SK-N-SH treated with all-trans-retinoic acid at 6 μM for 48 hours (cell line): ENCODE measurements around the gene TMEM41A.
"Not testable (repeated sequence)": the region's sequence is repeated elsewhere in the genome, so short reads cannot be mapped to it uniquely, and the experiment has no call there.

Experiments
- ATAC-seq: fragments of 200-7000 bp; cut with Tn5 transposase; 3 replicates; pipeline ENCODE4 v1.9.1; 2020; ENCODE audit warnings: mild to moderate bottlenecking, moderate library complexity
- ARNTL ChIP-seq: fragments of 450-650 bp; formaldehyde crosslinking; IDR thresholded peaks from 2 replicates; pipeline ENCODE4 v1.5.0; 2020; ENCODE audit warnings: low read depth, mild to moderate bottlenecking, moderate library complexity, borderline replicate concordance
- BACH2 ChIP-seq: fragments of 250-450 bp; sonication (Bioruptor Pico); IDR thresholded peaks from 2 replicates; pipeline ENCODE4 v1.9.0; 2021; ENCODE audit warnings: mild to moderate bottlenecking, borderline replicate concordance
- CREB5 ChIP-seq: fragments of 250-450 bp; sonication (Bioruptor Pico); IDR thresholded peaks from 2 replicates; pipeline ENCODE4 v1.5.1; 2020; ENCODE audit warnings: low read depth, mild to moderate bottlenecking, moderate library complexity
- ESRRG ChIP-seq: fragments of 250-450 bp; sonication (Bioruptor Pico); IDR thresholded peaks from 2 replicates; pipeline ENCODE4 v1.6.1; 2021; ENCODE audit warnings: mild to moderate bottlenecking
- OSR1 ChIP-seq: fragments of 250-450 bp; sonication (Bioruptor Pico); IDR thresholded peaks from 2 replicates; pipeline ENCODE4 v1.8.0; 2022; ENCODE audit warnings: moderate library complexity, mild to moderate bottlenecking, inconsistent platforms
- RARB ChIP-seq: fragments of 250-450 bp; sonication (Bioruptor Pico); IDR thresholded peaks from 2 replicates; pipeline ENCODE4 v1.8.0; 2021; ENCODE audit warnings: mild to moderate bottlenecking, moderate library complexity
- SNAI2 ChIP-seq: fragments of 250-450 bp; sonication (Bioruptor Pico); IDR thresholded peaks from 2 replicates; pipeline ENCODE4 v1.5.0; 2020; ENCODE audit warnings: mild to moderate bottlenecking, moderate library complexity
- TCF4 ChIP-seq: fragments of 250-450 bp; sonication (Bioruptor Pico); IDR thresholded peaks from 2 replicates; pipeline ENCODE4 v1.8.0; 2021; ENCODE audit warnings: mild to moderate bottlenecking, moderate library complexity, borderline replicate concordance
- TOX ChIP-seq: fragments of 250-450 bp; sonication (Bioruptor Pico); IDR thresholded peaks from 2 replicates; pipeline ENCODE4 v1.8.0; 2021; ENCODE audit warnings: mild to moderate bottlenecking, moderate library complexity, borderline replicate concordance
- ZC3H10 ChIP-seq: fragments of 250-450 bp; sonication (Bioruptor Pico); IDR thresholded peaks from 2 replicates; pipeline ENCODE4 v1.5.1; 2021; ENCODE audit warnings: mild to moderate bottlenecking, moderate library complexity
- ZFP3 ChIP-seq: fragments of 250-450 bp; sonication (Bioruptor Pico); IDR thresholded peaks from 2 replicates; pipeline ENCODE4 v1.5.0; 2020; ENCODE audit warnings: mild to moderate bottlenecking, moderate library complexity
- ZFP30 ChIP-seq: fragments of 450-650 bp; formaldehyde crosslinking; IDR thresholded peaks from 2 replicates; pipeline ENCODE4 v1.5.0; 2022; ENCODE audit warnings: mild to moderate bottlenecking, moderate library complexity
- ZNF565 ChIP-seq: fragments of 450-650 bp; formaldehyde crosslinking; conservative IDR thresholded peaks from 2 replicates; pipeline ENCODE4 v1.5.0; 2020; ENCODE audit warnings: low read depth, mild to moderate bottlenecking, moderate library complexity
- ZNF70 ChIP-seq: fragments of 450-650 bp; formaldehyde crosslinking; IDR thresholded peaks from 2 replicates; pipeline ENCODE4 v1.5.0; 2020; ENCODE audit warnings: mild to moderate bottlenecking, moderate library complexity
- ZNF8 ChIP-seq: fragments of 450-650 bp; formaldehyde crosslinking; IDR thresholded peaks from 2 replicates; pipeline ENCODE4 v1.5.0; 2020; ENCODE audit warnings: mild to moderate bottlenecking, moderate library complexity
- TF ChIP-seq, protein P1 (sequence below): fragments of 250-450 bp; sonication (Bioruptor Pico); IDR thresholded peaks from 2 replicates; pipeline ENCODE4 v1.5.0; 2020; ENCODE audit warnings: mild to moderate bottlenecking, moderate library complexity
- TF ChIP-seq, protein P2 (sequence below): fragments of 250-450 bp; sonication (Bioruptor Pico); IDR thresholded peaks from 2 replicates; pipeline ENCODE4 v1.8.0; 2020; ENCODE audit warnings: mild to moderate bottlenecking, moderate library complexity, borderline replicate concordance
- TF ChIP-seq, protein P3 (sequence below): fragments of 250-450 bp; sonication (Bioruptor Pico); IDR thresholded peaks from 2 replicates; pipeline ENCODE4 v1.8.0; 2021; ENCODE audit warnings: low read depth, mild to moderate bottlenecking, moderate library complexity, borderline replicate concordance

Gene TMEM41A

GRCh38 chr3:185484296-185484695, 14.5 kb downstream of the TMEM41A start:
- TF ChIP-seq ZFP30 (CRISPR knock-in tag), result no peak
- TF ChIP-seq ZNF70 (CRISPR knock-in tag), result no peak
- TF ChIP-seq, protein P1, sequence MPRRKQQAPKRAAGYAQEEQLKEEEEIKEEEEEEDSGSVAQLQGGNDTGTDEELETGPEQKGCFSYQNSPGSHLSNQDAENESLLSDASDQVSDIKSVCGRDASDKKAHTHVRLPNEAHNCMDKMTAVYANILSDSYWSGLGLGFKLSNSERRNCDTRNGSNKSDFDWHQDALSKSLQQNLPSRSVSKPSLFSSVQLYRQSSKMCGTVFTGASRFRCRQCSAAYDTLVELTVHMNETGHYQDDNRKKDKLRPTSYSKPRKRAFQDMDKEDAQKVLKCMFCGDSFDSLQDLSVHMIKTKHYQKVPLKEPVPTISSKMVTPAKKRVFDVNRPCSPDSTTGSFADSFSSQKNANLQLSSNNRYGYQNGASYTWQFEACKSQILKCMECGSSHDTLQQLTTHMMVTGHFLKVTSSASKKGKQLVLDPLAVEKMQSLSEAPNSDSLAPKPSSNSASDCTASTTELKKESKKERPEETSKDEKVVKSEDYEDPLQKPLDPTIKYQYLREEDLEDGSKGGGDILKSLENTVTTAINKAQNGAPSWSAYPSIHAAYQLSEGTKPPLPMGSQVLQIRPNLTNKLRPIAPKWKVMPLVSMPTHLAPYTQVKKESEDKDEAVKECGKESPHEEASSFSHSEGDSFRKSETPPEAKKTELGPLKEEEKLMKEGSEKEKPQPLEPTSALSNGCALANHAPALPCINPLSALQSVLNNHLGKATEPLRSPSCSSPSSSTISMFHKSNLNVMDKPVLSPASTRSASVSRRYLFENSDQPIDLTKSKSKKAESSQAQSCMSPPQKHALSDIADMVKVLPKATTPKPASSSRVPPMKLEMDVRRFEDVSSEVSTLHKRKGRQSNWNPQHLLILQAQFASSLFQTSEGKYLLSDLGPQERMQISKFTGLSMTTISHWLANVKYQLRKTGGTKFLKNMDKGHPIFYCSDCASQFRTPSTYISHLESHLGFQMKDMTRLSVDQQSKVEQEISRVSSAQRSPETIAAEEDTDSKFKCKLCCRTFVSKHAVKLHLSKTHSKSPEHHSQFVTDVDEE (CRISPR knock-in tag), result no peak
- TF ChIP-seq ZNF8, result no peak
- no peak for ATAC-seq

DNA sequence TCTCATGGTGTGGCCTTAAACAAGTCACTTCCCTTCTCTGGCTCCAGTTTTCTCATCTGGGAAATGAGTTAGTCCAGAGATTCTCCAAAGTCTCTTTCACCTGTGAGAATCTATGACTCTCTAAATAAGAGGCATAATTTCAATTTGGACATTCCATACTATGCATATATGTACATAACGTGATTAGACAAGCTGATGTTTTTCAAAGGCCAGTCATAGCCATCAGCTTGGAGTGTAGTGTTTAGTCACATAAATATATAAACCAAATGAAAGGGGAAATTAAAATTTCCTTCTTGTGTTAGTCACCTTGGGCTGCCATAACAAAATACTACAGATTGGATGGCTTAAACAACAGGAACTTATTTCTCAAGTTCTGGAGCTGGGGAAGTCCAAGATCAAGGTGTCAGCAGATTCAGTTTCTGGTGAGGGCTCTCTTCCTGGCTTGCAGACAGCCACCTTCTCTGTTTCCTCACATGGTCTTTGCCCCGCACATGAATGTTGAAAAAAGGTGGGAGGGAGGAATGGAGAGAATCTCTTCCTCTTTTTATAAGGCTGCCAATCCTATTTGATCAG, 19.4 kb downstream of the TMEM41A start:
- TF ChIP-seq SNAI2 (CRISPR knock-in tag) (no peak), ZNF565 (CRISPR knock-in tag) (no peak), ZFP3 (CRISPR knock-in tag) (no peak), ESRRG (no peak), OSR1 (CRISPR knock-in tag) (no peak), CREB5 (CRISPR knock-in tag) (no peak), TOX (CRISPR knock-in tag) (no peak), ARNTL (CRISPR knock-in tag) (no peak), TCF4 (CRISPR knock-in tag) (no peak)
- TF ChIP-seq, protein P1 (CRISPR knock-in tag), result no peak
- no peak for ATAC-seq

DNA sequence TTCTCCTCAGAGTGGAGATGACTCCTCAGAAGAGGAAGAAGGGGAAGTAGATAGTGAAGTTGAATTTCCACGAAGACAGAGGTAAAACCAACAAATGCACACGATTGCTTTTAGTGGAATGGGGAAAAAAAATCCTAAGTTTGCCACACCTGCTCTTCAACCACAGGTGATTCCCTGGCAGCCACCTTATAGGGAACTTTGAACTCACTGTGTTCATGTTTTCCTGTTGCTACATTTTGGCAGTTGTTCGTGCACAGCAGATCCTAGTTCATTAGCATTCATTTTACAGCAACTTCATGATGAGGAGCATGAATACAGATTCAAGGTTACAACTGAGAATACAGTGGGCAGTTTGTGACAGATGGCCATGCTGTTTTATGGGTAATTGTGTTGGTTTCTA, 21.5 kb downstream of the TMEM41A start:
- no peak for TF ChIP-seq ZFP30 (CRISPR knock-in tag)
- TF ChIP-seq, protein P2, sequence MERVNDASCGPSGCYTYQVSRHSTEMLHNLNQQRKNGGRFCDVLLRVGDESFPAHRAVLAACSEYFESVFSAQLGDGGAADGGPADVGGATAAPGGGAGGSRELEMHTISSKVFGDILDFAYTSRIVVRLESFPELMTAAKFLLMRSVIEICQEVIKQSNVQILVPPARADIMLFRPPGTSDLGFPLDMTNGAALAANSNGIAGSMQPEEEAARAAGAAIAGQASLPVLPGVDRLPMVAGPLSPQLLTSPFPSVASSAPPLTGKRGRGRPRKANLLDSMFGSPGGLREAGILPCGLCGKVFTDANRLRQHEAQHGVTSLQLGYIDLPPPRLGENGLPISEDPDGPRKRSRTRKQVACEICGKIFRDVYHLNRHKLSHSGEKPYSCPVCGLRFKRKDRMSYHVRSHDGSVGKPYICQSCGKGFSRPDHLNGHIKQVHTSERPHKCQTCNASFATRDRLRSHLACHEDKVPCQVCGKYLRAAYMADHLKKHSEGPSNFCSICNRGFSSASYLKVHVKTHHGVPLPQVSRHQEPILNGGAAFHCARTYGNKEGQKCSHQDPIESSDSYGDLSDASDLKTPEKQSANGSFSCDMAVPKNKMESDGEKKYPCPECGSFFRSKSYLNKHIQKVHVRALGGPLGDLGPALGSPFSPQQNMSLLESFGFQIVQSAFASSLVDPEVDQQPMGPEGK (CRISPR knock-in tag), result no peak
- no peak for TF ChIP-seq ARNTL (CRISPR knock-in tag)
- TF ChIP-seq, all 23 proteins: peak for 0
- ATAC-seq, result no peak

GRCh38 chr3:185474922-185475321, 23.9 kb downstream of the TMEM41A start:
- ATAC-seq, result not testable (repeated sequence)

DNA sequence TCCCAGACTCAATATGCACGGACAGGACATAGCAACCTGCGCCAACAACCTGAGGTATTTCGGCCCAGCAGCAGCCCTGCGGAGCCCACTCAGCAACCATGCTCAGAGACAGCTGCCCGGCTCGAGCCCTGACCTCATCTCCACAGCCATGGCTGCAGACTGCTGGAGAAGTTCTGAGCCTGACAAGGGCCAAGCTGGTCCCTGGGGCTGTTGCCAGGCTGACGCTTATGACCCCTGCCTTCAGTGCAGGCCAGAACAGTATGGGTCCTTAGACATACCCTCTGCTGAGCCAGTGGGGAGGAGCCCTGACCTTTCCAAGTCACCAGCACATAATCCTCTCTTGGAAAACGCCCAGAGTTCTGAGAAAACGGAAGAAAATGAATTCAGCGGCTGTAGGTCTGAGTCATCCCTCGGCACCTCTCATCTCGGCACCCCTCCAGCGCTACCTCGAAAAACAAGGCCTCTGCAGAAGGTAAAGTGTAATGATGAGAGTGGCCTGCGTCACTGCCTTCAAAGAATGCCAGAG, 25.5 kb downstream of the TMEM41A start:
- no peak for ATAC-seq
- no peak for TF ChIP-seq TCF4 (CRISPR knock-in tag)
- TF ChIP-seq, protein P3, sequence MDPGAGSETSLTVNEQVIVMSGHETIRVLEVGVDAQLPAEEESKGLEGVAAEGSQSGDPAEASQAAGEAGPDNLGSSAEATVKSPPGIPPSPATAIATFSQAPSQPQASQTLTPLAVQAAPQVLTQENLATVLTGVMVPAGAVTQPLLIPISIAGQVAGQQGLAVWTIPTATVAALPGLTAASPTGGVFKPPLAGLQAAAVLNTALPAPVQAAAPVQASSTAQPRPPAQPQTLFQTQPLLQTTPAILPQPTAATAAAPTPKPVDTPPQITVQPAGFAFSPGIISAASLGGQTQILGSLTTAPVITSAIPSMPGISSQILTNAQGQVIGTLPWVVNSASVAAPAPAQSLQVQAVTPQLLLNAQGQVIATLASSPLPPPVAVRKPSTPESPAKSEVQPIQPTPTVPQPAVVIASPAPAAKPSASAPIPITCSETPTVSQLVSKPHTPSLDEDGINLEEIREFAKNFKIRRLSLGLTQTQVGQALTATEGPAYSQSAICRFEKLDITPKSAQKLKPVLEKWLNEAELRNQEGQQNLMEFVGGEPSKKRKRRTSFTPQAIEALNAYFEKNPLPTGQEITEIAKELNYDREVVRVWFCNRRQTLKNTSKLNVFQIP (CRISPR knock-in tag), result no peak
- TF ChIP-seq CREB5 (CRISPR knock-in tag), result no peak
- TF ChIP-seq ZC3H10 (CRISPR knock-in tag), result no peak
- TF ChIP-seq TOX (CRISPR knock-in tag), result no peak
- TF ChIP-seq, protein P1 (CRISPR knock-in tag), result no peak
- TF ChIP-seq ZFP30 (CRISPR knock-in tag), result no peak
- no peak for TF ChIP-seq ZFP3 (CRISPR knock-in tag)
- TF ChIP-seq ESRRG, result no peak
- no peak for TF ChIP-seq RARB (CRISPR knock-in tag)
- TF ChIP-seq BACH2 (CRISPR knock-in tag), result no peak
